ENCODE measurements around the gene DLGAP4. TPM values are rescaled to one million over a fixed set of nuclear protein-coding genes. Genes with fewer than 3 reads are reported as not detected.

DLGAP4 gene
- total and polyA plus RNA-seq, 2 of the 8 experiments (the other 6 are each of a cell fraction or from before 2014, with no cell fraction given) = 41.2 to 57.2 TPM

DNA sequence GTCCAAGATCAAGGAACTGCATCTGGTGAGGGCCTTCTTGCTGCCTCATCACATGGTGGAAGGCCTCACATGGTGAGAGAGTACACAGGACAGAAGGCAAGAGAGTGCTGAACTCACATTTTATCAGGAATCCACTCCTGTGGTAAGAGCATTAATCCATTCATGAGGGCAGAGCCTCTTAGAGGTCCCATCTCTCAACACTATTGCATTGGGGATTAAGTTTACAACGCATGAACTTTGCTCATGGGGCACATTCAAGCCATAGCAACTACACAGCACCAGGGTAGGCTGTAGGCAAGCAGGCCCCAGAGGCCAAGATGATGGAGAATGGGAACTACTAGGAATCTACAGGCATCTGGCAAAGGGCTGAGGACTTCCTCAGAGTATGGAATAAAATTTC, 257.2 kb downstream of the DLGAP4 start:
- peak overlapping the region; percentile 5 for H2BK12ac ChIP-seq (ENCODE audit: low read depth, low read length)
- FAIRE-seq (no peak), DNase-seq (ENCODE audit: low read depth in 1 of 2, low spot score in 2 of 2) (no peak)
- H3K27ac ChIP-seq (ENCODE audit: low read depth, low read length) = no peak overlapping the region
- H3K56ac ChIP-seq (replicated peaks; ENCODE audit: insufficient read length, low read depth, low read length) = no peak overlapping the region
- H2AK5ac ChIP-seq (ENCODE audit: low read depth, low read length) = 0 out of 2 replicates have a peak overlapping the region, but pooled peaks have one; percentile 6
- H4K20me1 ChIP-seq (replicated peaks in 1 of 2; ENCODE audit: control insufficient read depth in 1 of 2, insufficient read depth in 2 of 2, low read length in 2 of 2) = no peaks in the 10 kb centered on the region
- peak overlapping the region; percentile 7 for H4K91ac ChIP-seq (replicated peaks; ENCODE audit: insufficient read length, low read length)
- peak overlapping the region; percentile 12 for H2BK120ac ChIP-seq (replicated peaks; ENCODE audit: low read depth, low read length)
- TF ChIP-seq ASH2L (IDR thresholded peaks at IDR 0.05; ENCODE audit: low read length) (no peak), TEAD4 (IDR thresholded peaks at IDR 0.05; ENCODE audit: low read depth, low read length) (no peak), SP4 (IDR thresholded peaks at IDR 0.05; ENCODE audit: low read length) (no peak), POU5F1 (IDR thresholded peaks at IDR 0.05; ENCODE audit: low read depth, low read length) (no peak), TAF7 (optimal IDR thresholded peaks at IDR 0.05; ENCODE audit: borderline replicate concordance, low read depth, low read length) (no peak), RNF2 (IDR thresholded peaks at IDR 0.05; ENCODE audit: borderline replicate concordance, low read depth, low read length, missing control alignments, poor library complexity, severe bottlenecking) (no peak), SAP30 (IDR thresholded peaks at IDR 0.05; ENCODE audit: insufficient read depth, insufficient replicate concordance, low read length) (no peak), SIRT6 (IDR thresholded peaks at IDR 0.05; ENCODE audit: low read length) (no peak)
- no peak overlapping the region for H3K4me3 ChIP-seq (ENCODE audit: extremely low read depth in 1 of 4, insufficient read depth in 2 of 4, low read depth in 3 of 4, low read length in 4 of 4)
- no peak overlapping the region for H3K23ac ChIP-seq (ENCODE audit: insufficient read length)
- no peak overlapping the region for H3K4ac ChIP-seq (replicated peaks; ENCODE audit: insufficient read length, low read depth, low read length)
- WGBS, 2 experiments (ENCODE audit: extremely low coverage in 1 of 2, insufficient coverage in 1 of 2, insufficient read length in 1 of 2, insufficient replicate concordance in 2 of 2, low coverage in 1 of 2, low lambda C conversion rate in 2 of 2, missing lambda C conversion rate in 1 of 2) = 83% methylated on average over 1 of the region's 1 CpG; no CpG with 5 or more reads in 1 of the 2 experiments
- no peak overlapping the region; the same call in 1 of the 2 replicates for H2BK20ac ChIP-seq (ENCODE audit: low read length)
- no peaks in the 10 kb centered on the region; a peak in 1 of 8 replicates for H3K36me3 ChIP-seq (ENCODE audit: control insufficient read depth in 2 of 4, insufficient read depth in 4 of 4, low read length in 3 of 4)
- no peak overlapping the region for H4K8ac ChIP-seq (ENCODE audit: extremely low read depth, insufficient read depth, low read length)
- peak overlapping the region; percentile 31 for H4K5ac ChIP-seq (ENCODE audit: insufficient read length, low read depth, low read length)
- no peak overlapping the region for H2AFZ ChIP-seq (ENCODE audit: low read length)
- no peak overlapping the region for H3K14ac ChIP-seq (ENCODE audit: insufficient read length)
- no peak overlapping the region; the same call in 1 of the 2 replicates for H2BK15ac ChIP-seq (ENCODE audit: low read length)
- peaks cover 6 to 9% (median 8%) of the 10 kb centered on the region in 4 experiments for H3K4me1 ChIP-seq (replicated peaks in 1 of 4; ENCODE audit: control insufficient read depth in 3 of 4, insufficient read depth in 4 of 4, low read length in 3 of 4)
- H3K9ac ChIP-seq (replicated peaks in 1 of 4; ENCODE audit: extremely low read depth in 1 of 4, low read depth in 3 of 4, low read length in 3 of 4) = no peak overlapping the region
- peaks cover 0 to 4% of the 10 kb centered on the region in 2 experiments; a peak in 1 of 4 replicates for H3K9me3 ChIP-seq (ENCODE audit: insufficient read depth in 2 of 2, low read depth in 1 of 2, low read length in 1 of 2)
- no peak overlapping the region; the same call in 1 of the 2 replicates for H2BK5ac ChIP-seq (ENCODE audit: low read depth, low read length)
- CTCF ChIA-PET (ENCODE audit: partially characterized antibody) = interaction anchor here (1.1 to 3.4 kb wide), 3 partner anchors 15 to 61 kb away, joined by 3 to 13 read pairs (median 4); no protein-coding TSS in a partner anchor
- H3K18ac ChIP-seq (ENCODE audit: extremely low read depth, low read length) = peak overlapping the region; percentile 55; the same call in 1 of the 2 replicates
- no peaks in the 10 kb centered on the region for H3K27me3 ChIP-seq (replicated peaks in 1 of 4; ENCODE audit: control insufficient read depth in 3 of 4, extremely low read depth in 1 of 4, insufficient read depth in 3 of 4, low read length in 3 of 4)
- H3K79me2 ChIP-seq (ENCODE audit: control insufficient read depth in 1 of 2, insufficient read depth in 2 of 2, low read length in 2 of 2) = peaks cover 6 to 7% of the 10 kb centered on the region in 2 experiments; a peak in 1 of 4 replicates
- no peaks in the 10 kb centered on the region; the same call in 1 of the 2 replicates for H3K79me1 ChIP-seq (ENCODE audit: low read depth, low read length)
- POLR2A ChIA-PET (ENCODE audit: partially characterized antibody) = interaction anchor here (0.6 to 1.8 kb wide), 3 partner anchors 35 to 524 kb away, joined by 3 to 5 read pairs (median 3); partner anchors contain the start of gene RAB5IF
- peaks cover 5% of the 10 kb centered on the region; the same call in 1 of the 2 replicates for H3K23me2 ChIP-seq (ENCODE audit: low read depth, low read length)
- peak overlapping the region in 1 of 2 experiments; percentile 63; a peak in 2 of 4 replicates for H3K4me2 ChIP-seq (ENCODE audit: insufficient read depth in 1 of 2, low read depth in 2 of 2, low read length in 2 of 2)

All from H1 (cell line).